A549 (cell line): ENCODE data around the gene GNG10.

Experiments
- CTCF ChIP-seq: fragments of >200 bp; sonication (Bioruptor Twin); formaldehyde crosslinking; IDR thresholded peaks from 3 replicates; pipeline ENCODE4 v1.5.1; 2016
- EP300 ChIP-seq, 2 experiments: fragments of >200 bp; sonication (Bioruptor Twin); formaldehyde crosslinking; IDR thresholded peaks; 2 replicates in 1 of 2; 3 replicates in 1 of 2; pipeline ENCODE4 v1.6.1; 2016 to 2017
- ESRRA ChIP-seq: fragments of 150-350 bp; IDR thresholded peaks from 2 replicates; pipeline ENCODE4 v1.6.1; 2014; ENCODE audit warnings: mild to moderate bottlenecking, low read length, borderline replicate concordance
- HOXA7 ChIP-seq: fragments of 250-450 bp; sonication (Bioruptor Pico); IDR thresholded peaks from 2 replicates; pipeline ENCODE4 v1.5.0; 2020; ENCODE audit warnings: mild to moderate bottlenecking, moderate library complexity
- MAX ChIP-seq: IDR thresholded peaks from 2 replicates; pipeline ENCODE4 v1.6.1; 2012
- POLR2A ChIP-seq: IDR thresholded peaks from 2 replicates; pipeline ENCODE4 v1.6.1; 2012; ENCODE audit warnings: mild to moderate bottlenecking, low read length
- RAD21 ChIP-seq, 2 experiments: fragments of >200 bp in 1 of 2; sonication (Bioruptor Twin) in 1 of 2; formaldehyde crosslinking in 1 of 2; IDR thresholded peaks in 1 of 2; conservative IDR thresholded peaks in 1 of 2; 2 replicates in 1 of 2; 3 replicates in 1 of 2; pipeline ENCODE4 v1.6.1; 2012 to 2018; ENCODE audit warnings: inconsistent platforms in 1 of 2
- REST ChIP-seq: fragments of 200-600 bp; sonication (generic); IDR thresholded peaks from 2 replicates; pipeline ENCODE4 v1.6.1; 2016; ENCODE audit warnings: antibody characterized with exemption, mild to moderate bottlenecking, moderate library complexity
- RNF2 ChIP-seq: fragments of 200-600 bp; sonication (generic); IDR thresholded peaks from 2 replicates; pipeline ENCODE4 v1.6.1; 2016; ENCODE audit warnings: low read depth, mild to moderate bottlenecking, antibody characterized with exemption, moderate library complexity, borderline replicate concordance
- ZFP36 ChIP-seq: fragments of 450-650 bp; IDR thresholded peaks from 2 replicates; pipeline ENCODE4 v1.6.1; 2014; ENCODE audit warnings: borderline replicate concordance; ENCODE audit not compliant: partially characterized antibody
- ZNF302 ChIP-seq: fragments of 250-450 bp; sonication (Bioruptor Pico); IDR thresholded peaks from 2 replicates; pipeline ENCODE4 v1.9.0; 2021; ENCODE audit warnings: inconsistent platforms, mild to moderate bottlenecking, moderate library complexity
- ZSCAN20 ChIP-seq: fragments of 250-450 bp; sonication (Bioruptor Pico); IDR thresholded peaks from 2 replicates; pipeline ENCODE4 v1.8.0; 2022; ENCODE audit warnings: mild to moderate bottlenecking, moderate library complexity

GRCh38 chr9:111615928-111616327 is 45.5 kb upstream of the GNG10 start:
- TF ChIP-seq POLR2A, result no peak
- no peak for TF ChIP-seq CTCF
- TF ChIP-seq ESRRA, result no peak
- no peak for TF ChIP-seq EP300 (IDR thresholded peaks at IDR 0.05)
- no peak for TF ChIP-seq ZFP36
- no peak for TF ChIP-seq HOXA7 (CRISPR knock-in tag)
- no peak for TF ChIP-seq RNF2
- TF ChIP-seq MAX, result no peak
- no peak for TF ChIP-seq ZSCAN20 (CRISPR knock-in tag)
- TF ChIP-seq RAD21 (conservative IDR thresholded peaks at IDR 0.05 in 1 of 2, IDR thresholded peaks at IDR 0.05 in 1 of 2), result no peak
- no peak for TF ChIP-seq REST
- no peak for TF ChIP-seq ZNF302 (CRISPR knock-in tag)
